Left renal cortex interstitium (tissue), 4 donors: Measurements from ENCODE around the gene ALDH3B1. TPM values are rescaled to one million over a fixed set of nuclear protein-coding genes. Genes with fewer than 3 reads are reported as not detected.

ENCODE experiments used
- DNase-seq, 4 donors: peaks; one replicate each; pipeline ENCODE4 v3.0.0-alpha.2; 2013; ENCODE audit warnings: low read depth in 4 of 4, low spot score in 2 of 4, missing footprints in 1 of 4
- polyA plus RNA-seq, 4 donors: library from polyadenylated mRNA; unstranded; fragments of 120-200 nt; gene quantifications; one replicate each; pipeline ENCODE4 v1.2.1, GENCODE V29; 2013; ENCODE audit not compliant: insufficient read length in 4 of 4

The ALDH3B1 gene
- polyA plus RNA-seq, 4 donors: 1.7 to 3.5 (median 2.5) TPM

GRCh38 chr11:68012044-68012842, 2.1 kb downstream of the ALDH3B1 start:
- no peak for DNase-seq

GRCh38 chr11:68012843-68013610, 2.9 kb downstream of the ALDH3B1 start:
- no peak for DNase-seq

GRCh38 chr11:68013611-68014156, 3.6 kb downstream of the ALDH3B1 start:
- DNase-seq: no peak

- DNase-seq: no peak
Measured at GRCh38 chr11:68014157-68014946, 4.2 kb downstream of the ALDH3B1 start.

- no peak for DNase-seq
Measured at GRCh38 chr11:68014947-68015447, 4.9 kb downstream of the ALDH3B1 start.

GRCh38 chr11:68015467-68015866, 5.3 kb downstream of the ALDH3B1 start:
- DNase-seq: no peak

GRCh38 chr11:68016161-68016903, 6.2 kb downstream of the ALDH3B1 start:
- DNase-seq: no peak

GRCh38 chr11:68016904-68017817, 7.0 kb downstream of the ALDH3B1 start:
- DNase-seq: no peak

- no peak for DNase-seq
Measured at GRCh38 chr11:68017980-68018729, 8.0 kb downstream of the ALDH3B1 start.

- DNase-seq: no peak
Measured at GRCh38 chr11:68018730-68019190, 8.6 kb downstream of the ALDH3B1 start.

GRCh38 chr11:68019486-68019885, 9.4 kb downstream of the ALDH3B1 start:
- DNase-seq: no peak

GRCh38 chr11:68020575-68020974, 10.4 kb downstream of the ALDH3B1 start:
- no peak for DNase-seq

- DNase-seq: no peak
Measured at GRCh38 chr11:68021167-68021787, 11.2 kb downstream of the ALDH3B1 start.

- no peak for DNase-seq
Measured at GRCh38 chr11:68022531-68022930, 12.4 kb downstream of the ALDH3B1 start.

- no peak for DNase-seq
Measured at GRCh38 chr11:68024508-68024907, 14.4 kb downstream of the ALDH3B1 start.

- DNase-seq: no peak
Measured at GRCh38 chr11:68025047-68025446, 14.9 kb downstream of the ALDH3B1 start.

GRCh38 chr11:68026391-68027105, 16.4 kb downstream of the ALDH3B1 start:
- DNase-seq: no peak
